Fibroblast of skin of abdomen (primary cell): Measurements from ENCODE around the gene FYB1. TPM values are rescaled to one million over a fixed set of nuclear protein-coding genes. Genes with fewer than 3 reads are reported as not detected.
"Not testable (repeated sequence)": the region's sequence is repeated elsewhere in the genome, so short reads cannot be mapped to it uniquely, and the experiment has no call there.

ENCODE experiments used
- DNase-seq: peaks from one replicate; pipeline ENCODE4 v3.0.0-alpha.2; 2013
- polyA plus RNA-seq, 2 experiments: library from polyadenylated mRNA; unstranded; fragments of 120-200 nt; gene quantifications; one replicate each; pipeline ENCODE4 v1.2.1, GENCODE V29; 2013; ENCODE audit not compliant: insufficient read length in 2 of 2

FYB1 gene, protein sequence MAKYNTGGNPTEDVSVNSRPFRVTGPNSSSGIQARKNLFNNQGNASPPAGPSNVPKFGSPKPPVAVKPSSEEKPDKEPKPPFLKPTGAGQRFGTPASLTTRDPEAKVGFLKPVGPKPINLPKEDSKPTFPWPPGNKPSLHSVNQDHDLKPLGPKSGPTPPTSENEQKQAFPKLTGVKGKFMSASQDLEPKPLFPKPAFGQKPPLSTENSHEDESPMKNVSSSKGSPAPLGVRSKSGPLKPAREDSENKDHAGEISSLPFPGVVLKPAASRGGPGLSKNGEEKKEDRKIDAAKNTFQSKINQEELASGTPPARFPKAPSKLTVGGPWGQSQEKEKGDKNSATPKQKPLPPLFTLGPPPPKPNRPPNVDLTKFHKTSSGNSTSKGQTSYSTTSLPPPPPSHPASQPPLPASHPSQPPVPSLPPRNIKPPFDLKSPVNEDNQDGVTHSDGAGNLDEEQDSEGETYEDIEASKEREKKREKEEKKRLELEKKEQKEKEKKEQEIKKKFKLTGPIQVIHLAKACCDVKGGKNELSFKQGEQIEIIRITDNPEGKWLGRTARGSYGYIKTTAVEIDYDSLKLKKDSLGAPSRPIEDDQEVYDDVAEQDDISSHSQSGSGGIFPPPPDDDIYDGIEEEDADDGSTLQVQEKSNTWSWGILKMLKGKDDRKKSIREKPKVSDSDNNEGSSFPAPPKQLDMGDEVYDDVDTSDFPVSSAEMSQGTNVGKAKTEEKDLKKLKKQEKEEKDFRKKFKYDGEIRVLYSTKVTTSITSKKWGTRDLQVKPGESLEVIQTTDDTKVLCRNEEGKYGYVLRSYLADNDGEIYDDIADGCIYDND
- polyA plus RNA-seq (2013, experiment 1 of 2; ENCODE audit: insufficient read length), result not detected
- 0.07 TPM for polyA plus RNA-seq (2013, experiment 2 of 2; ENCODE audit: insufficient read length)

DNA sequence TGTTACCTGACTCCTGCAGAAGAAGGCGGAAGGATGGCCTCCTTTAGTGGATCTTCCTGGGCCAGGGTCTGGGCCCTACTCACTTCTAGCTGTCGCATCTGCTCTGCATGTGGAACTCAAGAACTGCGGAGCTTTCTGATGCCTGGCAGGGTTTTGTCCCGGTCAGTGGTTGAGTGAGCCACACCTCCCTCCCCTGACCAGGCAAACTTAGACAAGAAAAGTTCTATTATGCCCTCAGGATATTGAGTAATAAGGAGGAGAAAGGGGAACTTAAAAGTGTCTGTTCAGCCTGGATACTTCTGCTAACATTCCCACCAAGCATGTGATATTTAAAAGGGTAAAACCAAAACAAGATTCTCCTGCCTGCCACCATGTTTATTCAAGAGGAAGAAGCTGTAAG lies at the start of gene FYB1:
TSS of gene FYB1 (minus strand) at position 127 of the 400 bp plus-strand sequence. CDS start 16,603 bp downstream, outside the sequence.
- DNase-seq, result no peak

- DNase-seq, result no peak
Measured at GRCh38 chr5:39267186-39267585, 47.8 kb upstream of the FYB1 start.

DNA sequence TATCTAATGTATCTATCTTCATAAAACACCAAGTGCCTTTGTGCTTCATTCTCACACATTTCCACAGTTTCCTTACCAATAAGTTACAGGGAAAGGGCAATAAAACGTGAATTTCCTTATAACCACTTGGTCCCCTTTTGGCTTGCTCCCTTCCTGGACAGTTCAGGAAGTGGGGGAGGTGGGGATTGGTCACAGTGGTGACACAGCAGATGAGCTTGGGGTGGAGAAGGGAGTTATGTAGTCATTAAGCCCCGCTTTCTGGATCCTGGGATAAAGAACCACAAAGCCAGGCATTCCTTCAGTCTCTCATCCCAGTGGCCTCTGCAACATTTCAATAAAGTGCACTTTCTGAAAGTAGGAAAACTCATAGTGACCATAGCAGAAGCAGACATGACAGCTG lies 47.1 kb upstream of the FYB1 start:
- DNase-seq, result peak; percentile 26

DNA sequence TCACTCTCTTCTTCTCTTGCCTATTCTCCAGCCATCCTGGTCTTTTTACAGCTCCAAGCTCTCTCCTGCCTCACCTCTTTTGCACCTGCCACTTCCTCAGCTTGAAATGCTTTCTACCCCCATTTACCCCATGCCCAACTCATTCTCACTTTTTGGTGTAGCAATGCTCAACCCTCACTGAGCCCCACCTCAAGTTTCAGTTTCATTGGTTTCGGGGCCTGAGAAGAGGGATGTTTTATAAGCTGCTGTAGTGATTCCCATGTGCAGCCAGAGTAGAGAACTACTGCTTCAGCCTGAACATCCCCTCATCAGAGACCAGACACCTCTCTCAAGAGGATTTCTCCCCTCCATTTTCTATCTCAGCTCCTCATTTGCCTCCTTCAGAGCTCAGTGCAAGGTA lies 45.2 kb upstream of the FYB1 start:
- DNase-seq, result no peak

DNA sequence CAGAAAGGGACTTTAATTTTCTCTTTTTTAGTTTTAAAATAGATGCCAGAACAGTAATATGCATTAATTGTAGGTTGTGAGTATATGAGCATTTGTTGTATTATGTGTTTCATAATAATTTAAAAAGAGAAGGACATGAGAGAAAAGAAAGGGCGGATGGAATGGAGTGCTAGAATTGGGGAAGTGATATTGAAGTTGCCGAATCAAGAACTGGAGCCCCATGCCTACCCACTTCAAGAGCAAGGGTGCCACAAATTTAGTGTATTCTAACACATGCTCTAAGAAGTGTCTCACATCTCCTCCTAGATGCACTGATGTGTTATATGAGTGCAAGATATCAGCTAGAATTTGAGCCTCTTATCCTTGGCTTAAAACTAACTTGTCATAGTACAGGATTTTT lies 43.6 kb upstream of the FYB1 start:
- no peak for DNase-seq

- no peak for DNase-seq
Measured at GRCh38 chr5:39260095-39260494, 40.7 kb upstream of the FYB1 start.

DNA sequence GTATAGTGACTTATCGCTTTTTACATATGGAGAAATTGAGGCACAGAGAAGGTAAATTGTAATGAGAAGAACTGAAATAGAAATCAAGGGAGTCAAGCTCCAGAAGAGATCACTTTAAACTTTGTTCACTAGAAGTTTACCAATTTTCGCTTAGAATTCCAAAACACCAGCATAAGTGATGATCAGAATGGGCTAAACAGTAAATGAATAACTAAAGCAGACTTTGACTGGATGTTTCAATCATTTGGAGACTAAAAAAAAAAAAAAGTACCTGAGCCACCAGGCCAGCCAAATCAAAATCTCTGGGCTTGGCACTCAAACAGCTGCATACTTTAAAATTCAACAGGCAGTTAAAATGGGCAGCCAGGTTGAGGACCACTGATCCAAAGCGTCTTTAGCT lies 38.2 kb upstream of the FYB1 start:
- no peak for DNase-seq

GRCh38 chr5:39256477-39257235 lies 37.3 kb upstream of the FYB1 start:
- DNase-seq, result peak; percentile 73

DNA sequence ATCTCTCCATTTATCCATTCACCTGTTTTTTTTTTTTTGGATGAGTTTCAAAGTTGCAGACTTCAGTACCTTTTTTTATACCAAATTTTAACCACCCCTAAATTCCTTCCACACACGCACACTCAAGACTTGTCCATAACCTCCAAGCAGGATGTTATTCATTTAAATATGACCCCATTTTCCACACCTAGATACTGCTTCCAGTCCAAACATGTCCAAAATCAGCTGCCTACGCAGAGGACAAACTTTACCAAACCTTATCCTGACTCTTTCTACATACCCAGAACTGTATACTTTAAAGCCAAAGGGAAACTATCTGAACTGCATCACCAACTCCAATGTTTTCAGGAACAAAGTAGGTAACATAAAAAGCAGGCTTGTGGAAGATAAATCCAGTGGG lies 36.0 kb upstream of the FYB1 start:
- no peak for DNase-seq

DNA sequence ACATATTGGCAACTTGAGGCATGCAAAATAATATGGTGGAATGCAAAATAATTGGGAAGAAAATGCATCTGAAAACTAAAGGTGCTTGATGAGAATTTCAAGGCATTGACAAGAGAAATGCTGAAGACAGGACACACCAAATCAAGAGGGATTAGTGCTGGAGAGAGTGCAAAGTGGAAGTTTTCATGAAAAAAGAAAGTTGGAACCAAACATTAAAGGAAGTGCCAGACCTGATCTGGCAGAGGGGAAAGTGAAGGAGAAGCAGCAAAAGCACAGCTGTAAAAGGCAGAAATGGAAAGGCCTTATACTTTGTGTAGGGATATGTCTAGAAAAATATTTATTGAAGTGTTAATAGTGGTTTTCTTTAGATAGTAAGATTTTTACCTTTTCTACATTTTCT lies 35.3 kb upstream of the FYB1 start:
- no peak for DNase-seq

- DNase-seq, result peak; percentile 12
Measured at GRCh38 chr5:39253196-39253595, 33.8 kb upstream of the FYB1 start.

GRCh38 chr5:39249564-39250274 lies 30.4 kb upstream of the FYB1 start:
- no peak for DNase-seq

DNA sequence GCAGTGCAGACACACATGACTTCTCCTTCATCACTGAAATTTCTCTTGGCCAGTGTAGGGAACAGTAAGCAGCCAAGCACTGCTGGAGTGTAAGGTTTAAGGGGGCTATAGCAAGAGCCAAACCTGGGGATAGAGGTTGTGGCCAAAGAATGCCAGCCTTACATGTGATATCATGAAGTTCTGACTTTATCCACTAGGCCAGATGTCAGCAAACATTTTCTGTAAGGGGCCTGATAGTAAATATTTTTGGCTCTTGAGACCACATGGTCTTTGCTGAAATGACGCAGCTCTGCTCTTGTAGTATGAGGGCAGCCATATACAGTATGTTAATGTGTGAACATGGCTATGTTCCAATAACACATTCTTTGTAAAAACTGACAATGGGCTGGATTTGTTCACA lies 29.7 kb upstream of the FYB1 start:
- DNase-seq, result no peak

GRCh38 chr5:39240750-39241149 lies 21.4 kb upstream of the FYB1 start:
- DNase-seq, result no peak

- DNase-seq, result no peak
Measured at GRCh38 chr5:39238366-39239105, 19.2 kb upstream of the FYB1 start.

DNA sequence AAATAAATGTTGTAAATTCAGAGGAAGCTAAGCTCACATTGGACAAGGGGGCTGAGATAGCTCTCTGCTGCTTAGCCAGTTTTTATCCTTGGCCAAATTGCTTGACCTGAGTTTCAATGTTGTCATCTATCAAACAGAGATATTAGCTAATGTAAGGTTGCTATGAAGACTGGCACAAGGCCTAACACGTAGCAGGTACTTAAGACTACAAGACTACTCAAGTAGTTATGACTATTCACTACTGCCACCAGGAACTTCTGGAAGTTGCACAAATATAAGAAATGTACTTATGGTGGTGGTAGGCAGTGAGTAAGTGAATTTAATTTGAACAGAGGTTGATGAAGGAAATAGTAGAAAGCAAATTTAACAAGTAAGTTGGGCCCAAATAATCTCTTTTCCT lies 17.4 kb upstream of the FYB1 start:
- DNase-seq, result no peak

DNA sequence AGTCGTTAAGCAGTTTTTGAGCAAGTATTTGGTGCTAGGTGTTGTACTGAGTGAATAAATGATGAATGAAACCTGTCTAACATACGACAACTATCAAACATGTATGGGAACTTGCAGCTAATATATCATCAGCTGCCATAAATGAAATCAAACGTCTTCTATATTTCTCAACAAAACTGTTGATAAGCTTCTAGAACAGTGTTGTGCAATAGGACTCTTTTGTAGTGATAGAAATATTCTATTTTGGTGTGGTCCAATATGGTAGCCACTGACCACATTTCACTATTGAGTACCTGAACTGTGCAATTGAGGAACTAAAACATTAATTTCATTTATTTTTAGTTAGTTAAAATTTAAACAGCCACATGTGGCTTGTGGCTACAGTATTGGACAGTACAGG lies 16.3 kb upstream of the FYB1 start:
- no peak for DNase-seq

- DNase-seq, result not testable (repeated sequence)
Measured at GRCh38 chr5:39234494-39234893, 15.1 kb upstream of the FYB1 start.

GRCh38 chr5:39233783-39234182 lies 14.4 kb upstream of the FYB1 start:
- DNase-seq, result no peak

- DNase-seq, result no peak
Measured at GRCh38 chr5:39231705-39232525, 12.6 kb upstream of the FYB1 start.

- no peak for DNase-seq
Measured at GRCh38 chr5:39228596-39228995, 9.2 kb upstream of the FYB1 start.
